H9 (cell line): ENCODE data around the gene TMBIM1. TPM values are rescaled to one million over a fixed set of nuclear protein-coding genes. Genes with fewer than 3 reads are reported as not detected.

Source experiments
- DNase-seq: peaks from one replicate; pipeline ENCODE4 v3.0.0-alpha.2; 2017
- H2AFZ ChIP-seq: one replicate; pipeline ENCODE4 v1.6.1; 2013; ENCODE audit warnings: mild to moderate bottlenecking, low read length, control low read depth, moderate library complexity
- H2AK5ac ChIP-seq: 2 replicates; pipeline ENCODE4 v1.6.1; 2013; ENCODE audit warnings: low read length, control low read depth, mixed read lengths; ENCODE audit not compliant: insufficient read length
- H2BK120ac ChIP-seq: one replicate; pipeline ENCODE4 v1.6.1; 2013; ENCODE audit warnings: low read depth, mild to moderate bottlenecking, low read length, control low read depth, inconsistent platforms; ENCODE audit not compliant: poor library complexity, severe bottlenecking
- H2BK12ac ChIP-seq: 2 replicates; pipeline ENCODE4 v1.6.1; 2013; ENCODE audit warnings: low read length, control low read depth, mixed read lengths, low read depth; ENCODE audit not compliant: insufficient read length
- H2BK15ac ChIP-seq: 2 replicates; pipeline ENCODE4 v1.6.1; 2013; ENCODE audit warnings: low read depth, low read length, control low read depth
- H2BK20ac ChIP-seq: one replicate; pipeline ENCODE4 v1.6.1; 2013; ENCODE audit warnings: low read depth, mild to moderate bottlenecking, low read length, control low read depth, inconsistent platforms; ENCODE audit not compliant: poor library complexity, severe bottlenecking
- H2BK5ac ChIP-seq: 2 replicates; pipeline ENCODE4 v1.6.1; 2013; ENCODE audit warnings: low read length, control low read depth, mixed read lengths; ENCODE audit not compliant: insufficient read length
- H3K14ac ChIP-seq: 2 replicates; pipeline ENCODE4 v1.6.1; 2013; ENCODE audit warnings: low read length, control low read depth; ENCODE audit not compliant: insufficient read depth
- H3K18ac ChIP-seq: 2 replicates; pipeline ENCODE4 v1.6.1; 2013; ENCODE audit warnings: low read depth, mild to moderate bottlenecking, mixed read lengths, low read length, control low read depth; ENCODE audit not compliant: insufficient read length
- H3K23ac ChIP-seq: 2 replicates; pipeline ENCODE4 v1.6.1; 2013; ENCODE audit warnings: low read length, control low read depth, mixed read lengths, low read depth; ENCODE audit not compliant: insufficient read length
- H3K23me2 ChIP-seq: 2 replicates; pipeline ENCODE4 v1.6.1; 2013; ENCODE audit warnings: low read depth, mild to moderate bottlenecking, mixed read lengths, low read length, control low read depth; ENCODE audit not compliant: insufficient read length, poor library complexity, severe bottlenecking
- H3K27ac ChIP-seq: 2 replicates; pipeline ENCODE4 v1.5.1; 2013; ENCODE audit warnings: low read length, control low read depth, mixed read lengths, low read depth; ENCODE audit not compliant: insufficient read length
- H3K27me3 ChIP-seq: 2 replicates; pipeline ENCODE4 v1.6.1; 2013; ENCODE audit warnings: low read length, control low read depth, inconsistent platforms; ENCODE audit not compliant: insufficient read depth
- H3K4ac ChIP-seq: 2 replicates; pipeline ENCODE4 v1.6.1; 2013; ENCODE audit warnings: low read depth, mild to moderate bottlenecking, control low read depth, inconsistent platforms, low read length, moderate library complexity
- H3K4me1 ChIP-seq: 2 replicates; pipeline ENCODE4 v1.6.1; 2013; ENCODE audit warnings: low read length, control low read depth, inconsistent platforms; ENCODE audit not compliant: insufficient read depth
- H3K4me2 ChIP-seq: 2 replicates; pipeline ENCODE4 v1.6.1; 2013; ENCODE audit warnings: low read length, control low read depth, mixed read lengths; ENCODE audit not compliant: insufficient read length, insufficient read depth
- H3K56ac ChIP-seq: 2 replicates; pipeline ENCODE4 v1.6.1; 2013; ENCODE audit warnings: low read depth, mild to moderate bottlenecking, mixed read lengths, low read length, control low read depth; ENCODE audit not compliant: insufficient read length
- H3K79me1 ChIP-seq: 2 replicates; pipeline ENCODE4 v1.6.1; 2013; ENCODE audit warnings: low read depth, mild to moderate bottlenecking, moderate library complexity, low read length, control low read depth, inconsistent platforms; ENCODE audit not compliant: insufficient read depth, poor library complexity, severe bottlenecking
- H3K79me2 ChIP-seq: 2 replicates; pipeline ENCODE4 v1.6.1; 2013; ENCODE audit warnings: low read length, control low read depth, inconsistent platforms; ENCODE audit not compliant: insufficient read depth
- H3K9ac ChIP-seq: 2 replicates; pipeline ENCODE4 v1.6.1; 2013; ENCODE audit warnings: low read length, control low read depth, mixed read lengths; ENCODE audit not compliant: insufficient read length; ENCODE audit errors: extremely low read depth
- H3K9me3 ChIP-seq: one replicate; pipeline ENCODE4 v1.6.1; 2013; ENCODE audit warnings: low read depth, low read length, inconsistent platforms; ENCODE audit not compliant: control insufficient read depth
- H3T11ph ChIP-seq: one replicate; pipeline ENCODE4 v1.6.1; 2013; ENCODE audit warnings: mild to moderate bottlenecking, low read length, control low read depth, inconsistent platforms
- H4K20me1 ChIP-seq: one replicate; pipeline ENCODE4 v1.6.1; 2013; ENCODE audit not compliant: control insufficient read depth, insufficient read length, insufficient read depth
- H4K5ac ChIP-seq: 2 replicates; pipeline ENCODE4 v1.6.1; 2013; ENCODE audit warnings: low read depth, mild to moderate bottlenecking, mixed read lengths, low read length, control low read depth; ENCODE audit not compliant: insufficient read length
- H4K8ac ChIP-seq: replicated peaks from 2 replicates; pipeline ENCODE4 v1.6.1; 2013; ENCODE audit warnings: low read length, control low read depth, mixed read lengths, low read depth; ENCODE audit not compliant: insufficient read length
- H4K91ac ChIP-seq: 2 replicates; pipeline ENCODE4 v1.6.1; 2013; ENCODE audit warnings: low read depth, mild to moderate bottlenecking, moderate library complexity, mixed read lengths, low read length, control low read depth; ENCODE audit not compliant: insufficient read length
- H3K27ac Mint-ChIP-seq, 3 experiments: 2 replicates in 2 of 3; 3 replicates in 1 of 3; pipeline ENCODE4 v1.8.0; 2020 to 2021; ENCODE audit warnings: mixed read lengths in 3 of 3, mild to moderate bottlenecking in 1 of 3, moderate library complexity in 1 of 3
- H3K27me3 Mint-ChIP-seq: 2 replicates; pipeline ENCODE4 v1.8.0; 2021; ENCODE audit warnings: low read depth, mild to moderate bottlenecking, moderate library complexity, mixed read lengths
- H3K36me3 Mint-ChIP-seq, 3 experiments: 2 replicates in 2 of 3; 3 replicates in 1 of 3; pipeline ENCODE4 v1.8.0; 2020 to 2021; ENCODE audit warnings: low read depth in 3 of 3, mixed read lengths in 3 of 3; ENCODE audit not compliant: insufficient read depth in 1 of 3
- H3K4me1 Mint-ChIP-seq, 2 experiments: 2 replicates each; pipeline ENCODE4 v1.8.0; 2020; ENCODE audit warnings: mixed read lengths in 2 of 2
- H3K4me3 Mint-ChIP-seq, 2 experiments: 2 replicates in 1 of 2; 3 replicates in 1 of 2; pipeline ENCODE4 v1.8.0; 2020 to 2021; ENCODE audit warnings: mild to moderate bottlenecking in 2 of 2, mixed read lengths in 2 of 2, moderate library complexity in 1 of 2
- H3K9me3 Mint-ChIP-seq, 2 experiments: 2 replicates in 1 of 2; 3 replicates in 1 of 2; pipeline ENCODE4 v1.8.0; 2020; ENCODE audit warnings: mild to moderate bottlenecking in 2 of 2, mixed read lengths in 2 of 2, moderate library complexity in 1 of 2
- CTCF ChIP-seq: fragments of 200-600 bp; sonication (generic); conservative IDR thresholded peaks from 3 replicates; pipeline ENCODE4 v1.8.0; 2021; ENCODE audit warnings: antibody characterized with exemption, mild to moderate bottlenecking
- WGBS: extraction: QIAGEN DNeasy Blood & Tissue Kit; methylation state at CpG from one replicate; pipeline ENCODE4 v1.1.7; 2013; ENCODE audit warnings: missing lambda C conversion rate, low lambda C conversion rate, mixed read lengths; ENCODE audit not compliant: insufficient read length; ENCODE audit errors: extremely low coverage; 5-methylcytosine and 5-hydroxymethylcytosine counted together
- total RNA-seq: library from RNA; stranded (reverse); gene quantifications from 2 replicates; pipeline ENCODE4 v1.2.1, GENCODE V29; 2021

Gene TMBIM1
- total RNA-seq, 1 experiment from 2014 or later = 17.4 TPM

DNA sequence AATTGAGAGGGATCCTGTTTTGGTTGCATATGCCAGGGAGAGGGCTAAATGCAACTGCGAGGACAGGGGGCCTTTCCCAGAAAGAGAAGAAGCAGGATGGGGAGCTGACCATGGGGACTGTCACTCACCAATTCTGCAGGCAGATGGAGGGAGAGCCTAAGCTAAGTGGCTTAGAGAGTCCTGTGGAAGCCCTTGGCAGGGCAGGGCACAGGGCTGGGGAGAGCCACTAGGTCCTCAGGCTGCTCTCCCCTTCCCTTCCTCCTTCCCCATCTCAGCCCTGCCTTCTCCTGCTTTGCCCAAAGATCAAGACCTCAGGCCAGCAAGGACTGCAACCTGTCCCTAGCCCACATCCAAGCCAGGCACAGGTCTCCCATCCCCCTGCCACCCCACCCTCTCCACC, 40.0 kb upstream of the TMBIM1 start:
- no peak for TF ChIP-seq CTCF
- no peak overlapping the region for H4K5ac ChIP-seq
- no peaks in the 10 kb centered on the region for H3K9me3 Mint-ChIP-seq
- no peaks in the 10 kb centered on the region for H4K20me1 ChIP-seq
- no peak overlapping the region for H3K23ac ChIP-seq
- no peaks in the 10 kb centered on the region for H3K36me3 Mint-ChIP-seq
- no peak overlapping the region for H3K4me2 ChIP-seq
- no peak overlapping the region for H3K14ac ChIP-seq
- no peaks in the 10 kb centered on the region for H3K27me3 Mint-ChIP-seq
- no peak overlapping the region for H4K91ac ChIP-seq
- no peak overlapping the region for H2BK15ac ChIP-seq
- H3K9me3 ChIP-seq = no peaks in the 10 kb centered on the region
- no peak overlapping the region for H3K56ac ChIP-seq
- H3K4me1 Mint-ChIP-seq = peaks cover 21 to 32% of the 10 kb centered on the region in 2 experiments
- H2BK12ac ChIP-seq = no peak overlapping the region
- H3K27ac Mint-ChIP-seq = peak overlapping the region in 2 of 3 experiments; percentile 85 to 91; a peak in 4 of 7 replicates
- H3K27me3 ChIP-seq = no peaks in the 10 kb centered on the region
- no peak overlapping the region for H3K9ac ChIP-seq
- H3K79me1 ChIP-seq = no peaks in the 10 kb centered on the region
- no peak overlapping the region for H3K18ac ChIP-seq
- H3K4ac ChIP-seq = no peak overlapping the region
- H3K27ac ChIP-seq = no peak overlapping the region
- no peak overlapping the region for H2BK120ac ChIP-seq
- no peak overlapping the region for H2AFZ ChIP-seq
- H3K79me2 ChIP-seq = no peaks in the 10 kb centered on the region
- no peak overlapping the region for H2BK20ac ChIP-seq
- no peak overlapping the region for H3K4me3 Mint-ChIP-seq
- H2AK5ac ChIP-seq = no peak overlapping the region
- H2BK5ac ChIP-seq = no peak overlapping the region
- no CpG with 5 or more reads among the region's 1 CpG for WGBS
- H3K4me1 ChIP-seq = no peaks in the 10 kb centered on the region; the same call in 1 of the 2 replicates
- H3T11ph ChIP-seq = no peak overlapping the region
- no peaks in the 10 kb centered on the region for H3K23me2 ChIP-seq
- no peak for DNase-seq
- H4K8ac ChIP-seq = no peak overlapping the region
